ENCODE measurements around the gene VSTM5. TPM values are rescaled to one million over a fixed set of nuclear protein-coding genes. Genes with fewer than 3 reads are reported as not detected.

VSTM5 gene
- total RNA-seq, 1 experiment from 2014 or later, result 0.35 TPM

- TF ChIP-seq IRF2 (CRISPR knock-in tag; IDR thresholded peaks at IDR 0.05; ENCODE audit: borderline replicate concordance, low read depth) (no peak), FOXK1 (CRISPR knock-in tag; IDR thresholded peaks at IDR 0.05) (no peak)
These were observed 44.9 kb upstream of the VSTM5 start (continued) for GRCh38 chr11:93895106-93895862.

GRCh38 chr11:93890391-93891051 lies 40.1 kb upstream of the VSTM5 start:
- DNase-seq (ENCODE audit: low spot score), result no peak
- H3K27me3 Mint-ChIP-seq (ENCODE audit: low read depth), result no peaks in the 10 kb centered on the region
- peaks cover 14% of the 10 kb centered on the region for H3K36me3 Mint-ChIP-seq
- H3K4me1 Mint-ChIP-seq, result no peaks in the 10 kb centered on the region
- CTCF ChIA-PET, result interaction anchor here (0.6 kb wide), 1 partner anchor 293 kb away, joined by 3 read pairs; no protein-coding TSS in a partner anchor
- POLR2A ChIA-PET, result no interaction called here
- peaks cover 21% of the 10 kb centered on the region for H3K9me3 Mint-ChIP-seq
- H3K27ac Mint-ChIP-seq, result no peak overlapping the region
- no peak overlapping the region for H3K4me3 Mint-ChIP-seq
- ATAC-seq, result no peak
- TF ChIP-seq ZNF232 (CRISPR knock-in tag; IDR thresholded peaks at IDR 0.05) (no peak), ZBTB21 (CRISPR knock-in tag; IDR thresholded peaks at IDR 0.05; ENCODE audit: borderline replicate concordance) (no peak), TP53 (CRISPR knock-in tag; IDR thresholded peaks at IDR 0.05) (no peak), CDX4 (CRISPR knock-in tag; IDR thresholded peaks at IDR 0.05; ENCODE audit: borderline replicate concordance) (no peak), IRF1 (CRISPR knock-in tag; IDR thresholded peaks at IDR 0.05) (no peak), NFE2L1 (CRISPR knock-in tag; IDR thresholded peaks at IDR 0.05) (no peak), ZNF396 (CRISPR knock-in tag; IDR thresholded peaks at IDR 0.05; ENCODE audit: borderline replicate concordance) (no peak), CBFB (CRISPR knock-in tag; IDR thresholded peaks at IDR 0.05; ENCODE audit: low read depth) (no peak)

GRCh38 chr11:93887111-93887510 lies 36.7 kb upstream of the VSTM5 start:
- ChIA-PET POLR2A (no interaction called here), CTCF (interaction anchor here (1.1 to 1.4 kb wide), 2 partner anchors 8 to 35 kb away, joined by 4 to 5 read pairs; no protein-coding TSS in a partner anchor)
- no peak for TF ChIP-seq ZNF423 (CRISPR knock-in tag; IDR thresholded peaks at IDR 0.05)
- no peak for TF ChIP-seq SP1 (CRISPR knock-in tag; conservative IDR thresholded peaks at IDR 0.05)
- TF ChIP-seq SMAD3 (CRISPR knock-in tag; IDR thresholded peaks at IDR 0.05; ENCODE audit: borderline replicate concordance), result no peak
- no peak for TF ChIP-seq EMX1 (CRISPR knock-in tag; IDR thresholded peaks at IDR 0.05)
- TF ChIP-seq ZSCAN18 (CRISPR knock-in tag; IDR thresholded peaks at IDR 0.05), result no peak
- TF ChIP-seq TEAD1 (CRISPR knock-in tag; IDR thresholded peaks at IDR 0.05), result no peak
- no peak for TF ChIP-seq JAZF1 (CRISPR knock-in tag; IDR thresholded peaks at IDR 0.05)
- no peak for TF ChIP-seq CREB1 (CRISPR knock-in tag; IDR thresholded peaks at IDR 0.05)
- TF ChIP-seq ZNF317 (CRISPR knock-in tag; IDR thresholded peaks at IDR 0.05; ENCODE audit: borderline replicate concordance, low read depth), result no peak
- no peak for TF ChIP-seq FOXK1 (CRISPR knock-in tag; IDR thresholded peaks at IDR 0.05)
- no peak for TF ChIP-seq MLX (CRISPR knock-in tag; IDR thresholded peaks at IDR 0.05)
- no peak for TF ChIP-seq ARID4B (CRISPR knock-in tag; IDR thresholded peaks at IDR 0.05; ENCODE audit: borderline replicate concordance)
- TF ChIP-seq AR (CRISPR knock-in tag; IDR thresholded peaks at IDR 0.05), result no peak

More at GRCh38 chr11:93887111-93887510, 36.7 kb upstream of the VSTM5 start:
- Mint-ChIP-seq H3K4me1 (no peaks in the 10 kb centered on the region), H3K36me3 (peaks cover 25% of the 10 kb centered on the region), H3K4me3 (no peak overlapping the region), H3K27me3 (ENCODE audit: low read depth) (no peaks in the 10 kb centered on the region; the same call in 1 of the 2 replicates), H3K9me3 (peaks cover 36% of the 10 kb centered on the region), H3K27ac (no peak overlapping the region)
- DNase-seq (ENCODE audit: low spot score) (no peak), ATAC-seq (no peak)

Data from WTC11 (cell line).